ENCODE results near the gene ARHGEF37.

Gene ARHGEF37

GRCh38 chr5:149604321-149604720 lies 23.0 kb downstream of the ARHGEF37 start:
- DNase-seq = no peak

GRCh38 chr5:149605354-149605997 lies 24.2 kb downstream of the ARHGEF37 start:
- no peak for DNase-seq

- DNase-seq = no peak
These were observed 24.9 kb downstream of the ARHGEF37 start for GRCh38 chr5:149605998-149606724.

- DNase-seq = no peak
These were observed 27.7 kb downstream of the ARHGEF37 start for GRCh38 chr5:149608936-149609545.

- DNase-seq = no peak
These were observed 28.4 kb downstream of the ARHGEF37 start for GRCh38 chr5:149609640-149610219.

- no peak for DNase-seq
These were observed 29.4 kb downstream of the ARHGEF37 start for GRCh38 chr5:149610589-149611255.

- DNase-seq = no peak
These were observed 30.0 kb downstream of the ARHGEF37 start for GRCh38 chr5:149611326-149611725.

- no peak for DNase-seq
These were observed 33.0 kb downstream of the ARHGEF37 start for GRCh38 chr5:149614034-149614907.

GRCh38 chr5:149615976-149616375 lies 34.7 kb downstream of the ARHGEF37 start:
- no peak for DNase-seq

GRCh38 chr5:149616727-149617285 lies 35.5 kb downstream of the ARHGEF37 start:
- DNase-seq = peak; percentile 37

- no peak for DNase-seq
These were observed 36.5 kb downstream of the ARHGEF37 start for GRCh38 chr5:149617760-149618306.

- DNase-seq = peak; percentile 27
These were observed 37.4 kb downstream of the ARHGEF37 start for GRCh38 chr5:149618581-149619248.

GRCh38 chr5:149621415-149622098 lies 40.3 kb downstream of the ARHGEF37 start:
- DNase-seq = no peak

- no peak for DNase-seq
These were observed 41.2 kb downstream of the ARHGEF37 start for GRCh38 chr5:149622466-149622865.

GRCh38 chr5:149623473-149623872 lies 42.2 kb downstream of the ARHGEF37 start:
- DNase-seq = no peak

GRCh38 chr5:149627070-149627469 lies 45.8 kb downstream of the ARHGEF37 start:
- no peak for DNase-seq

GRCh38 chr5:149628221-149628620 lies 46.9 kb downstream of the ARHGEF37 start:
- DNase-seq = no peak

GRCh38 chr5:149628846-149629388 lies 47.6 kb downstream of the ARHGEF37 start:
- no peak for DNase-seq

- no peak for DNase-seq
These were observed 48.1 kb downstream of the ARHGEF37 start for GRCh38 chr5:149629421-149629820.

GRCh38 chr5:149630337-149630736 lies 49.0 kb downstream of the ARHGEF37 start:
- no peak for DNase-seq
